ENCODE measurements around the gene CCDC92B.

The CCDC92B gene

GRCh38 chr17:2749058-2749783 is at the start of gene CCDC92B:
Gene CCDC92B (minus strand): TSS chr17:2749652. CDS start chr17:2735145, 14,507 bp downstream.
- H3K4me3 ChIP-seq (replicated peaks; ENCODE audit: low read depth, low read length): no peak within 1 kb of the TSS
- no peak for TF ChIP-seq CTCF (IDR thresholded peaks at IDR 0.05; ENCODE audit: low read length, missing control alignments)
- no peak for DNase-seq (ENCODE audit: low read depth)

- no peak for TF ChIP-seq CTCF (IDR thresholded peaks at IDR 0.05; ENCODE audit: low read length, missing control alignments)
- no peak for DNase-seq (ENCODE audit: low read depth)
- H3K4me3 ChIP-seq (replicated peaks; ENCODE audit: low read depth, low read length): no peak overlapping the region
These were observed 49.2 kb upstream of the CCDC92B start for GRCh38 chr17:2798678-2799077.

- no peak for DNase-seq (ENCODE audit: low read depth)
- no peak overlapping the region for H3K4me3 ChIP-seq (replicated peaks; ENCODE audit: low read depth, low read length)
- TF ChIP-seq CTCF (IDR thresholded peaks at IDR 0.05; ENCODE audit: low read length, missing control alignments): no peak
These were observed 48.7 kb upstream of the CCDC92B start for GRCh38 chr17:2798188-2798587.

- TF ChIP-seq CTCF (IDR thresholded peaks at IDR 0.05; ENCODE audit: low read length, missing control alignments): no peak
- no peak overlapping the region for H3K4me3 ChIP-seq (replicated peaks; ENCODE audit: low read depth, low read length)
- DNase-seq (ENCODE audit: low read depth): no peak
These were observed 48.2 kb upstream of the CCDC92B start for GRCh38 chr17:2797637-2798036.

GRCh38 chr17:2797226-2797625 is 47.8 kb upstream of the CCDC92B start:
- no peak for DNase-seq (ENCODE audit: low read depth)
- H3K4me3 ChIP-seq (replicated peaks; ENCODE audit: low read depth, low read length): no peak overlapping the region
- no peak for TF ChIP-seq CTCF (IDR thresholded peaks at IDR 0.05; ENCODE audit: low read length, missing control alignments)

- TF ChIP-seq CTCF (IDR thresholded peaks at IDR 0.05; ENCODE audit: low read length, missing control alignments): no peak
- DNase-seq (ENCODE audit: low read depth): no peak
- H3K4me3 ChIP-seq (replicated peaks; ENCODE audit: low read depth, low read length): no peak within 1 kb of the TSS
These were observed 47.0 kb upstream of the CCDC92B start, which contains the start of gene RAP1GAP2 for GRCh38 chr17:2796164-2797125. Gene RAP1GAP2 (plus strand): TSS chr17:2796438. CDS start chr17:2796528, 90 bp downstream.
